ENCODE data around the gene SGO2.
"Not testable (repeated sequence)": the region's sequence is repeated elsewhere in the genome, so short reads cannot be mapped to it uniquely, and the experiment has no call there.

SGO2 gene

GRCh38 chr2:200622106-200622505 lies 96.1 kb downstream of the SGO2 start:
- DNase-seq (ENCODE audit: low read depth) = no peak
- H3K4me3 ChIP-seq (ENCODE audit: low read length) = no peak overlapping the region
- no peak for TF ChIP-seq CTCF (IDR thresholded peaks at IDR 0.05; ENCODE audit: insufficient read depth, low read depth, low read length, missing control alignments)

GRCh38 chr2:200624026-200624425 lies 98.0 kb downstream of the SGO2 start:
- DNase-seq (ENCODE audit: low read depth) = no peak
- no peak for TF ChIP-seq CTCF (IDR thresholded peaks at IDR 0.05; ENCODE audit: insufficient read depth, low read depth, low read length, missing control alignments)
- H3K4me3 ChIP-seq (ENCODE audit: low read length) = no peak overlapping the region

- DNase-seq (ENCODE audit: low read depth) = peak; percentile 70
- no peak for TF ChIP-seq CTCF (IDR thresholded peaks at IDR 0.05; ENCODE audit: insufficient read depth, low read depth, low read length, missing control alignments)
- no peak overlapping the region for H3K4me3 ChIP-seq (ENCODE audit: low read length)
Measured at GRCh38 chr2:200624658-200625057, 98.7 kb downstream of the SGO2 start.

GRCh38 chr2:200625282-200625681 lies 99.3 kb downstream of the SGO2 start:
- H3K4me3 ChIP-seq (ENCODE audit: low read length) = no peak overlapping the region
- no peak for DNase-seq (ENCODE audit: low read depth)
- TF ChIP-seq CTCF (IDR thresholded peaks at IDR 0.05; ENCODE audit: insufficient read depth, low read depth, low read length, missing control alignments) = no peak

- no peak overlapping the region for H3K4me3 ChIP-seq (ENCODE audit: low read length)
- TF ChIP-seq CTCF (IDR thresholded peaks at IDR 0.05; ENCODE audit: insufficient read depth, low read depth, low read length, missing control alignments) = no peak
- DNase-seq (ENCODE audit: low read depth) = no peak
Measured at GRCh38 chr2:200625958-200626363, 100.0 kb downstream of the SGO2 start.

GRCh38 chr2:200627110-200627770 lies 101.2 kb downstream of the SGO2 start:
- H3K4me3 ChIP-seq (ENCODE audit: low read length) = no peak overlapping the region
- DNase-seq (ENCODE audit: low read depth) = no peak
- no peak for TF ChIP-seq CTCF (IDR thresholded peaks at IDR 0.05; ENCODE audit: insufficient read depth, low read depth, low read length, missing control alignments)

- not testable (repeated sequence) for H3K4me3 ChIP-seq (ENCODE audit: low read length)
- peak; percentile 42 for DNase-seq (ENCODE audit: low read depth)
Measured at GRCh38 chr2:200628461-200628860, 102.5 kb downstream of the SGO2 start.

All from epithelial cell of esophagus (primary cell).